GM10266 (cell line): ENCODE results near the gene PALM3.

Experiments
- DNase-seq: peaks from one replicate; pipeline ENCODE4 v3.0.0; 2012; ENCODE audit errors: extremely low spot score
- TF ChIP-seq, protein P1 (sequence below): IDR thresholded peaks from 2 replicates; pipeline ENCODE4 v1.5.1; 2012; ENCODE audit warnings: mild to moderate bottlenecking, low read depth; ENCODE audit not compliant: control insufficient read depth, insufficient read depth; ENCODE audit errors: missing control alignments

The PALM3 gene, protein sequence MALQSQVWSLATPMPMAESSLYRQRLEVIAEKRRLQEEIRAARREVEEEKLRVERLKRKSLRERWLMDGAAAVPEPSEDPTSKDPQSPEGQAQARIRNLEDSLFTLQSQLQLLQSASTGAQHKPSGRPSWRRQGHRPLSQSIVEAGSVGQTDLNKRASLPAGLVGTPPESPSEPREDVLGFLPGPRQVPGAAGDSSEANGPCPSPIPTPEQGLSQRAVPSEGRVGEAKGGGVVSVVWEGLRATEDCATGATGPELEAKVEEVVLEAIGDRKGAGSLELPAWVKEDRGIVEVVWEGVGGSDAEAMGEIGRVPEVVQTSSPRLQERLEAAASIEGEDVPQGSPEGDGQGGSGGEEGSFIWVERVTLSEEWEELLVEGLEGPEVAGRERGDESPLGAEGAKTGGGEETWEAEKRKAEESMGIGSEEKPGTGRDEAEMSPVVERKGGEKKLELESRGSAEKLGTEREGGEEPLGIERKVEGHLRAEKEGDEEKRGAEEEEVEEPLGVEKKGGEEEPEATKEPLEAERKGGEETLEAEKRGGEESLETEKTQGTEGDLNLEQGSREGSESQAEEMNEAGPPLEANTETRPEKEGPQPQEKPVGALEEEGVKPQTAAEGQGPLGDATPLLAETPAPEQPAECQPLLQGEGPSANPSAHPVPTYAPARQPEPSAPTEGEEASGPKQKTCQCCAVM

DNA sequence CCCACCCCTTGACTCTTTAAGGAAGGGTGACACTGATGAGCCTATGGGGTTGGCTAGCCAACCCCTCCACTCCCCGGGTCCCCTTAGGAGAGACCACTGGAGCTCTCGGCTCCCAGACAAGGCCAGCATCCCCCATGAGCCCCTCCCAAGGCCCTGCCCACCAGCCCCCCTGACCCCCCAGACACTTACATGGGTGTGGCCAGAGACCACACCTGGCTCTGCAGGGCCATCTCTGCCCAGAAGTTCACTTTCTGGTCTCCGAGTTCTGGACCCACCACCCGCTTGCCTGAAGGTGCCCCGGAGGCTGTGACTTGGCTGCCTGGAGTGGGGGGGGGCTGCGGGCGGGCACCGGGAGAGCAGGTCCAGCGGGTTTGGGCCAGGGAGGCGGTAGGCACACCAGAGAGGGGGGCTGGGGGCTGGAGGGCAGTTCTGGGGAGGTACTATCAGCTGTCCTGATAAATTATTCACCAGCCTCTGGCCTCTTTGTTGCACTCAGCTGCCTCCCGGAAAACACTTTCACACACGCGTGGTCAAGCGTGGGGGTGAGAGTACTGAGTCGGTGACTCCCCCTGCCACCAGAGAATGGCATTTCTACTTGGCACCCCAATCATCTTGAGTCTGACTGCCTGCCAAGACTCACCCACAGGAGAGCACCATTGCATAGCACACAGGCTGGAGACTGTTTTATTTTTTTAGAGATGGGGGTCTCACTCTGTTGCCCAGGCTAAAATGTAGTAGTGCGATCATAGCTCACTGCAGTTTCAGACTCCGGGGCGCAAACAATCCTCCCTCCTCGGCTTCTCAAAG lies at the start of gene PALM3:
PALM3 (minus strand) TSS at position 326 of the 807 bp plus-strand sequence; CDS start at position 230, 96 bp downstream.
- TF ChIP-seq, protein P1, sequence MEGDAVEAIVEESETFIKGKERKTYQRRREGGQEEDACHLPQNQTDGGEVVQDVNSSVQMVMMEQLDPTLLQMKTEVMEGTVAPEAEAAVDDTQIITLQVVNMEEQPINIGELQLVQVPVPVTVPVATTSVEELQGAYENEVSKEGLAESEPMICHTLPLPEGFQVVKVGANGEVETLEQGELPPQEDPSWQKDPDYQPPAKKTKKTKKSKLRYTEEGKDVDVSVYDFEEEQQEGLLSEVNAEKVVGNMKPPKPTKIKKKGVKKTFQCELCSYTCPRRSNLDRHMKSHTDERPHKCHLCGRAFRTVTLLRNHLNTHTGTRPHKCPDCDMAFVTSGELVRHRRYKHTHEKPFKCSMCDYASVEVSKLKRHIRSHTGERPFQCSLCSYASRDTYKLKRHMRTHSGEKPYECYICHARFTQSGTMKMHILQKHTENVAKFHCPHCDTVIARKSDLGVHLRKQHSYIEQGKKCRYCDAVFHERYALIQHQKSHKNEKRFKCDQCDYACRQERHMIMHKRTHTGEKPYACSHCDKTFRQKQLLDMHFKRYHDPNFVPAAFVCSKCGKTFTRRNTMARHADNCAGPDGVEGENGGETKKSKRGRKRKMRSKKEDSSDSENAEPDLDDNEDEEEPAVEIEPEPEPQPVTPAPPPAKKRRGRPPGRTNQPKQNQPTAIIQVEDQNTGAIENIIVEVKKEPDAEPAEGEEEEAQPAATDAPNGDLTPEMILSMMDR, result no peak
- no peak for DNase-seq

DNA sequence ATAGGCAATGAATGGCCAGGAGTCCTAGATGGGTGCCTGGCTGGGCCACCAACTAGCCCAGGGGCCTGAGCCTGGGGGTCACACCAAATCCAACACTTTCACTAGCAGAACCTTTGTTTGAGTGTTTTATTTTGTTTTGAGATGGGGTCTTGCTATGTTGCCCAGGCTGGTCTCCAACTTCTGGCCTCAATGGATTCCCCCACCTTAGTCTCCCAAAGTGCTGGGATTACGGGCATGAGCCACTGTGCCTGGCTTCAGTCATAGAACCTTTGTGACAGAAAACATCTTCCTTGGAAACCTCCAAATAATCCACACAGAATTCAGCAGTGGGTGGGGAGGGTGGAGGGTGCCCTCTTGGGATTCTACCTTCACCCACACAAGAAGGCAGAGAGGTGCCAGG lies 49.6 kb upstream of the PALM3 start:
- TF ChIP-seq, protein P1, result no peak
- no peak for DNase-seq

DNA sequence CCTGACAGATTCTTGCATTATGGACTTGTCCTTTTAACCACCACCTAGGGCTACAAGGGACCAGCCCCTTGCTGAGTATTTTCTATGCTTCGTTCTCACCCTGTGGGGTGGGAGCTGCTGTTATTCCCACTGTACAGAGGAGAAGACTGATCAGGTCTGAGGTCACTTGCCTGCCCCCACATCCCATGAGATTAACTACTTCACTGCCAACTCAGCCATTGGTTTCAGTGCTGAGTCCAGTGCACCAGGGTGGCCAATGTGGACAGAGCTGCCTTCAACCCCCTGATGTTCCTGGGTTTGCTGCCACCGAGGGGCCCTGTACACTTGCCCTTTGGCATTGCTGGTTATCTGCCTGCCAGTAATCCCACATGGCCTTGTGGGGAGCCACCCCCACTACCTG lies 48.8 kb upstream of the PALM3 start:
- TF ChIP-seq, protein P1, result no peak
- no peak for DNase-seq

DNA sequence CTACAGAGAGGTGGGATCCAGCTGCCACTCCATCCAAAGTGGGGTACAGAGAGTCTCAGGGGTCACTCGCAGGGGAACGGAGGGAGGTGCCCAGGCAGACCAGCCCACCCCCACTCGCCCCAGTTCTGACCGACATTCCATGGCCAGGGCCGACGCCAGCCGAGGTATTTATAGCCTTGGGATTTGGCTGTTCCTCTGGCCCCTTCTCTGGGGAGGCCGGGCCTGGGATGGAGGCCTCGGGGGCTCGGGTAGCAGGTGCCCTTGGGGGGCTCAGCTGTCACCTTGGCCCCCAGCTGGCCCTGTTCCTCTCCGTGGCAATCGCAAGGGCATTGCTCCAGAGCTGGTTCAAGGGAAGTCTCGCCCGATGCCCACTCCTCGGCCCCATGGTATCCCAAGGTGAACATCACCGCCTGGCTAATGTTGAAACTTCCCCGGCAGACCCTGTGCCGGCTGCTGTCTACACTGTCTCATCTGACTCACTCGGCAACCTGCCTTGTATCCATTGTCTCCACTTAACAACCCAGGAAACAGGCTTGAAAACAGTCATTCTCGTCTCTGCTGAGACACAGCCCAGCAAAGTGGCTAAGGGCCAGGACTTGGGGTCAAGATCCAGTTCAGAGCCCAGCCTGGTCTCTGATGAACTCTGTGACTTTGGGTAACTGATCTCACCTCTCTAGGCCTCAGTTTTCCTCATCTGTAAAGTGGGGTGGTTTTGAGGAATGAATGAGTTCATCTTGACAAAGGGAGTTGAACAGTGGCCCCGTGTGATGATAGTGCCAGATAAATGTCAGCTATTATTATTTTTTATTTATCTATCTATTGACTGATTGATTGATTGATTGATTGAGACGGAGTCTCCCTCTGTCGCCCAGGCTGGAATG lies 45.9 kb upstream of the PALM3 start:
- no peak for DNase-seq
- TF ChIP-seq, protein P1, result no peak

DNA sequence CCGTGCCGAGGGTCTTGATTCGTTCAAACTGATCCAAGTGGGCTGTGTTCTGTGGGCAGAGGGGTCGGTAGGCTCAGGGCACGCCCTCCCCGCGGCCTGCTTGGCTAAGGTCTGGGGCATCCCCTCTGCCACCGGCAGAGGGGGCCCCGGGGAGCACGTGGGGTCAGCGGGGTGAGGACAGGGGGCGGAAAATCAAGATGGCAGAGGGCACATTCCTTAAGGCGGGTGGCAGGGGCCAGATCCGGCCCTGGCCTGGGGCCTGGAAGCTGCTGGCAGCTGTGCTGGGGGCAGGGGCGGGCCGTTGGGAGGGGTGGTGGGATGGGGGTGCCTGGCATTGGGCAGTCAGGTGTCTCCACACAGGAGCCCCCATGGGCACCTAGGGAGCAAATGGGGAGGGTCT lies 45.0 kb upstream of the PALM3 start:
- TF ChIP-seq, protein P1, result no peak
- no peak for DNase-seq

DNA sequence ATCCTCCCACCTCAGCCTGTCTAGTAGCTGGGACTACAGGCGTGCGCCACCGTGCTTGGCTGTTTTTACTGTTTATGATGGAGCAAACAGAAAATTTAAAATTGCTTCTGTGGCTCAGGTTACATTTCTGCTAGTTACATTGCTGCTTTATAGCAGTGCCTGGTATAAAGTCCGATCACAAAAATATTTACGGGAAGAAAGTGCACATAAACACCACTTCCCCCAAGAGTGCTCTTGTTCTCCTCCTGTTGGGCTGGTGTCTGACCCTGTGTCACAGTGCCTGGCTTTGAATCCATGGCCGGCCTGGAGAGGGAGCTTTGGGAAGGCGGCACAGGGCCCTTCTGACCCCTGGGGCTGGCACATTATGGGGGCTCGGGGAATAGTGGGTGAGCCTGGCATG lies 43.8 kb upstream of the PALM3 start:
- no peak for DNase-seq
- TF ChIP-seq, protein P1, result no peak
